ENCODE data around the gene CACNA1D.

The CACNA1D gene

GRCh38 chr3:53850895-53851294 is 356.5 kb downstream of the CACNA1D start:
- no peak for DNase-seq (ENCODE audit: low spot score)

- no peak for DNase-seq (ENCODE audit: low spot score)
Measured at GRCh38 chr3:53856964-53857363, 362.6 kb downstream of the CACNA1D start.

GRCh38 chr3:53858096-53858741 is 363.8 kb downstream of the CACNA1D start:
- no peak for DNase-seq (ENCODE audit: low spot score)

GRCh38 chr3:53859178-53859577 is 364.8 kb downstream of the CACNA1D start:
- DNase-seq (ENCODE audit: low spot score), result no peak

- no peak for DNase-seq (ENCODE audit: low spot score)
Measured at GRCh38 chr3:53860196-53860595, 365.8 kb downstream of the CACNA1D start.

- DNase-seq (ENCODE audit: low spot score), result no peak
Measured at GRCh38 chr3:53862241-53862640, 367.8 kb downstream of the CACNA1D start.

- no peak for DNase-seq (ENCODE audit: low spot score)
Measured at GRCh38 chr3:53863145-53863544, 368.7 kb downstream of the CACNA1D start.
